HepG2 (cell line): ENCODE measurements around the gene DGCR8. TPM values are rescaled to one million over a fixed set of nuclear protein-coding genes. Genes with fewer than 3 reads are reported as not detected.

Source experiments
- EP300 ChIP-seq, 3 experiments: sonication (generic) in 1 of 3; formaldehyde crosslinking in 1 of 3; IDR thresholded peaks; 2 replicates each; pipeline versions ENCODE4 v1.5.1 to v1.6.1; 2011 to 2020; ENCODE audit warnings: low read depth in 2 of 3, low read length in 2 of 3, borderline replicate concordance in 1 of 3, improper control_type of control experiment in 1 of 3, mild to moderate bottlenecking in 1 of 3, missing genetic modification reagents in 1 of 3, moderate library complexity in 1 of 3
- FLYWCH1 ChIP-seq: sonication (generic); formaldehyde crosslinking; IDR thresholded peaks from 2 replicates; pipeline ENCODE4 v1.8.1; 2023; ENCODE audit warnings: mild to moderate bottlenecking, missing genetic modification reagents
- FOSL2 ChIP-seq: sonication (generic); formaldehyde crosslinking; IDR thresholded peaks from 2 replicates; pipeline ENCODE4 v1.4.0; 2020; ENCODE audit warnings: missing genetic modification reagents
- FOXC1 ChIP-seq: sonication (generic); formaldehyde crosslinking; IDR thresholded peaks from 2 replicates; pipeline ENCODE4 v1.8.0; 2022; ENCODE audit warnings: mild to moderate bottlenecking, missing genetic modification reagents, borderline replicate concordance
- KAT2B ChIP-seq: fragments of 150-350 bp; IDR thresholded peaks from 2 replicates; pipeline ENCODE4 v1.6.1; 2014; ENCODE audit warnings: low read depth, low read length, borderline replicate concordance
- PHF8 ChIP-seq: sonication (generic); formaldehyde crosslinking; IDR thresholded peaks from 2 replicates; pipeline ENCODE4 v1.5.0; 2020; ENCODE audit warnings: missing genetic modification reagents
- SALL2 ChIP-seq: sonication (generic); formaldehyde crosslinking; IDR thresholded peaks from 2 replicates; pipeline ENCODE4 v1.8.1; 2023; ENCODE audit warnings: mild to moderate bottlenecking, missing genetic modification reagents, inconsistent platforms
- SOX5 ChIP-seq: IDR thresholded peaks from 2 replicates; pipeline ENCODE4 v1.6.1; 2016; ENCODE audit warnings: borderline replicate concordance
- SSRP1 ChIP-seq: IDR thresholded peaks from 2 replicates; pipeline ENCODE4 v1.6.1; 2016; ENCODE audit warnings: control low read depth
- ZFY ChIP-seq: sonication (generic); formaldehyde crosslinking; IDR thresholded peaks from 2 replicates; pipeline ENCODE4 v1.4.0; 2020; ENCODE audit warnings: missing genetic modification reagents
- ZNF296 ChIP-seq: sonication (generic); formaldehyde crosslinking; conservative IDR thresholded peaks from 2 replicates; pipeline ENCODE4 v1.5.0; 2020; ENCODE audit warnings: mild to moderate bottlenecking, missing genetic modification reagents
- ZNF383 ChIP-seq: sonication (generic); formaldehyde crosslinking; IDR thresholded peaks from 2 replicates; pipeline ENCODE4 v1.4.0; 2020; ENCODE audit warnings: missing genetic modification reagents, mild to moderate bottlenecking, borderline replicate concordance
- ZNF737 ChIP-seq: sonication (generic); formaldehyde crosslinking; IDR thresholded peaks from 2 replicates; pipeline ENCODE4 v1.5.0; 2020; ENCODE audit warnings: missing genetic modification reagents, mild to moderate bottlenecking, borderline replicate concordance
- ZNF749 ChIP-seq: sonication (generic); formaldehyde crosslinking; IDR thresholded peaks from 2 replicates; pipeline ENCODE4 v1.8.0; 2022; ENCODE audit warnings: mild to moderate bottlenecking, missing genetic modification reagents, moderate library complexity, borderline replicate concordance
- ZSCAN9 ChIP-seq: IDR thresholded peaks from 2 replicates; pipeline ENCODE4 v1.6.1; 2016; ENCODE audit warnings: borderline replicate concordance
- ZZZ3 ChIP-seq: sonication (generic); formaldehyde crosslinking; IDR thresholded peaks from 2 replicates; pipeline ENCODE4 v1.4.0; 2020; ENCODE audit warnings: missing genetic modification reagents, mild to moderate bottlenecking, borderline replicate concordance
- polyA plus RNA-seq, 8 experiments: library from polyadenylated mRNA; depleted of rRNA in 3 of 8; stranded (reverse) in 7 of 8; unstranded in 1 of 8; fragments of >200 nt; fragmentation: Illumina TruSeq in 4 of 8; extraction: Trizol in 4 of 8; gene quantifications; 2 replicates each; pipeline versions ENCODE4 v1.2.1 to v1.2.3, GENCODE V29; 2011 to 2016; ENCODE audit warnings: low read depth in 4 of 8, missing spikeins in 1 of 8, mixed read lengths in 1 of 8; ENCODE audit not compliant: insufficient read depth in 1 of 8
- total RNA-seq, 5 experiments: library from RNA; depleted of rRNA; stranded (reverse); fragments of >200 nt; fragmentation: Illumina TruSeq; extraction: Trizol; gene quantifications; 2 replicates each; pipeline ENCODE4 v1.2.3, GENCODE V29; 2016; ENCODE audit warnings: low read depth in 1 of 5
- TF ChIP-seq, protein P1 (sequence below): sonication (generic); formaldehyde crosslinking; IDR thresholded peaks from 2 replicates; pipeline ENCODE4 v1.4.0; 2020; ENCODE audit warnings: missing genetic modification reagents
- TF ChIP-seq, protein P2 (sequence below): sonication (generic); formaldehyde crosslinking; conservative IDR thresholded peaks from 2 replicates; pipeline ENCODE4 v1.4.0; 2020; ENCODE audit warnings: missing genetic modification reagents
- TF ChIP-seq, protein P3 (sequence below): conservative IDR thresholded peaks from 2 replicates; pipeline ENCODE4 v1.6.1; 2018; ENCODE audit warnings: missing genetic modification reagents
- TF ChIP-seq, protein P4 (sequence below): sonication (generic); formaldehyde crosslinking; IDR thresholded peaks from 2 replicates; pipeline ENCODE4 v1.5.0; 2020; ENCODE audit warnings: missing genetic modification reagents

The DGCR8 gene
- total and polyA plus RNA-seq, 2 of the 13 experiments (the other 11 are each of a cell fraction or from before 2014, with no cell fraction given) = 10.2 to 23.2 TPM

DNA sequence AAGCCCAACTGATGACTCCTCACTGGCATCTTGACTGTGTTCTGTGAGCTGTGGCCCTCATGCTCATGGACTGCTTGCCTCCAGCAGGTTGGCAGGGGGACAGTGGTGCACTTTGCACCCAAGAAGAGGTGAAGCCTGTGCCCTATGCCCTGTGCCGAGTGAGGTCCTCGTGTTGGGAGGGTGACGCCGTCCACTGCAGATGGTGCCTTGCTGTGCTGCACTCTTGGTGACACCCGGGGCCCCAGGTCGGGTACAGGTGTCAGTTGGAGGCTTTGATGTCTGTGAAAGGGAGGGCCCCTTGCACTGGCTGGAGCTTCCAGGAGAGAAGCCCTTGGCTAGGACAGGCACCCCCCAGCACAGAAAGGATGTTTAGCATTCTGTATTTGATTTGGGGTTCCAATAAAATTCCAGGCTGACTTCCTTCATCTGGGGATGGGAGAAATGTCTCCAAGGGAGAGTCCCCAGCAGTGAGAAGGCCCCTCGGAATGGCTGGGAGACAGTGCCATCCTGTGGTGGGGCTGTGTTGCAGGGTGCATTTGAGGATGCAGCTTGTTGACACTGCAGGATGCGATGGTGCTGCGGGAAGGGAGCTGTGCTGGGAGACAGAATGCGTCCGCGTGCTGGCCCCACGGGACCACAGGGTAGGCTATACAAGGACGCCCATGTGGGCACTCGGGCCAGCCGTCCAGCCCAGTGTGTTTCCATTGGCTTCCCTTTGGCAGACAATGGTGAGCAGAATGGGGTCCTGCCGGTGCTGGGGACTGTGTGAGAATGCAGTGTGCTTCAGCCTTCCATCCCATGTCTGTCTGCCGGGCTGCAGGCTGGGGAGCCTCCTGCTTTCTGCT is 49.1 kb downstream of the DGCR8 start (continued):
- TF ChIP-seq, protein P1, sequence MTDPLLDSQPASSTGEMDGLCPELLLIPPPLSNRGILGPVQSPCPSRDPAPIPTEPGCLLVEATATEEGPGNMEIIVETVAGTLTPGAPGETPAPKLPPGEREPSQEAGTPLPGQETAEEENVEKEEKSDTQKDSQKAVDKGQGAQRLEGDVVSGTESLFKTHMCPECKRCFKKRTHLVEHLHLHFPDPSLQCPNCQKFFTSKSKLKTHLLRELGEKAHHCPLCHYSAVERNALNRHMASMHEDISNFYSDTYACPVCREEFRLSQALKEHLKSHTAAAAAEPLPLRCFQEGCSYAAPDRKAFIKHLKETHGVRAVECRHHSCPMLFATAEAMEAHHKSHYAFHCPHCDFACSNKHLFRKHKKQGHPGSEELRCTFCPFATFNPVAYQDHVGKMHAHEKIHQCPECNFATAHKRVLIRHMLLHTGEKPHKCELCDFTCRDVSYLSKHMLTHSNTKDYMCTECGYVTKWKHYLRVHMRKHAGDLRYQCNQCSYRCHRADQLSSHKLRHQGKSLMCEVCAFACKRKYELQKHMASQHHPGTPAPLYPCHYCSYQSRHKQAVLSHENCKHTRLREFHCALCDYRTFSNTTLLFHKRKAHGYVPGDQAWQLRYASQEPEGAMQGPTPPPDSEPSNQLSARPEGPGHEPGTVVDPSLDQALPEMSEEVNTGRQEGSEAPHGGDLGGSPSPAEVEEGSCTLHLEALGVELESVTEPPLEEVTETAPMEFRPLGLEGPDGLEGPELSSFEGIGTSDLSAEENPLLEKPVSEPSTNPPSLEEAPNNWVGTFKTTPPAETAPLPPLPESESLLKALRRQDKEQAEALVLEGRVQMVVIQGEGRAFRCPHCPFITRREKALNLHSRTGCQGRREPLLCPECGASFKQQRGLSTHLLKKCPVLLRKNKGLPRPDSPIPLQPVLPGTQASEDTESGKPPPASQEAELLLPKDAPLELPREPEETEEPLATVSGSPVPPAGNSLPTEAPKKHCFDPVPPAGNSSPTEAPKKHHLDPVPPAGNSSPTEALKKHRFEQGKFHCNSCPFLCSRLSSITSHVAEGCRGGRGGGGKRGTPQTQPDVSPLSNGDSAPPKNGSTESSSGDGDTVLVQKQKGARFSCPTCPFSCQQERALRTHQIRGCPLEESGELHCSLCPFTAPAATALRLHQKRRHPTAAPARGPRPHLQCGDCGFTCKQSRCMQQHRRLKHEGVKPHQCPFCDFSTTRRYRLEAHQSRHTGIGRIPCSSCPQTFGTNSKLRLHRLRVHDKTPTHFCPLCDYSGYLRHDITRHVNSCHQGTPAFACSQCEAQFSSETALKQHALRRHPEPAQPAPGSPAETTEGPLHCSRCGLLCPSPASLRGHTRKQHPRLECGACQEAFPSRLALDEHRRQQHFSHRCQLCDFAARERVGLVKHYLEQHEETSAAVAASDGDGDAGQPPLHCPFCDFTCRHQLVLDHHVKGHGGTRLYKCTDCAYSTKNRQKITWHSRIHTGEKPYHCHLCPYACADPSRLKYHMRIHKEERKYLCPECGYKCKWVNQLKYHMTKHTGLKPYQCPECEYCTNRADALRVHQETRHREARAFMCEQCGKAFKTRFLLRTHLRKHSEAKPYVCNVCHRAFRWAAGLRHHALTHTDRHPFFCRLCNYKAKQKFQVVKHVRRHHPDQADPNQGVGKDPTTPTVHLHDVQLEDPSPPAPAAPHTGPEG (CRISPR knock-in tag) = no peak
- TF ChIP-seq, protein P2, sequence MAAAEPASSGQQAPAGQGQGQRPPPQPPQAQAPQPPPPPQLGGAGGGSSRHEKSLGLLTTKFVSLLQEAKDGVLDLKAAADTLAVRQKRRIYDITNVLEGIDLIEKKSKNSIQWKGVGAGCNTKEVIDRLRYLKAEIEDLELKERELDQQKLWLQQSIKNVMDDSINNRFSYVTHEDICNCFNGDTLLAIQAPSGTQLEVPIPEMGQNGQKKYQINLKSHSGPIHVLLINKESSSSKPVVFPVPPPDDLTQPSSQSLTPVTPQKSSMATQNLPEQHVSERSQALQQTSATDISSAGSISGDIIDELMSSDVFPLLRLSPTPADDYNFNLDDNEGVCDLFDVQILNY (CRISPR knock-in tag) = no peak
- no peak for TF ChIP-seq KAT2B
- 0 out of 2 replicates have a peak, but pooled peaks have one; percentile 20 for TF ChIP-seq PHF8 (CRISPR knock-in tag)
- TF ChIP-seq ZSCAN9 (CRISPR knock-in tag) = no peak
- TF ChIP-seq, protein P3, sequence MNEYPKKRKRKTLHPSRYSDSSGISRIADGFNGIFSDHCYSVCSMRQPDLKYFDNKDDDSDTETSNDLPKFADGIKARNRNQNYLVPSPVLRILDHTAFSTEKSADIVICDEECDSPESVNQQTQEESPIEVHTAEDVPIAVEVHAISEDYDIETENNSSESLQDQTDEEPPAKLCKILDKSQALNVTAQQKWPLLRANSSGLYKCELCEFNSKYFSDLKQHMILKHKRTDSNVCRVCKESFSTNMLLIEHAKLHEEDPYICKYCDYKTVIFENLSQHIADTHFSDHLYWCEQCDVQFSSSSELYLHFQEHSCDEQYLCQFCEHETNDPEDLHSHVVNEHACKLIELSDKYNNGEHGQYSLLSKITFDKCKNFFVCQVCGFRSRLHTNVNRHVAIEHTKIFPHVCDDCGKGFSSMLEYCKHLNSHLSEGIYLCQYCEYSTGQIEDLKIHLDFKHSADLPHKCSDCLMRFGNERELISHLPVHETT (CRISPR knock-in tag) = no peak
- TF ChIP-seq ZNF296 (CRISPR knock-in tag) = no peak
- TF ChIP-seq FOSL2 = no peak
- TF ChIP-seq ZFY (CRISPR knock-in tag) = peak; percentile 36; the same call in 1 of the 2 replicates
- TF ChIP-seq ZNF749 = no peak
- no peak for TF ChIP-seq ZZZ3 (CRISPR knock-in tag)
- no peak for TF ChIP-seq ZNF737 (CRISPR knock-in tag)
- peak; percentile 27; the same call in 1 of the 2 replicates for TF ChIP-seq SOX5 (CRISPR knock-in tag)
- TF ChIP-seq FOXC1 = peak; percentile 50; the same call in 1 of the 2 replicates
- TF ChIP-seq ZNF383 (CRISPR knock-in tag) = no peak
- no peak for TF ChIP-seq FLYWCH1 (CRISPR knock-in tag)
- peak in 1 of 2 experiments; percentile 72; a peak in 3 of 4 replicates for TF ChIP-seq EP300 (IDR thresholded peaks at IDR 0.05; ENCODE audit: low read depth in 2 of 2, low read length in 2 of 2)
- no peak for TF ChIP-seq EP300 (CRISPR knock-in tag; IDR thresholded peaks at IDR 0.05; ENCODE audit: borderline replicate concordance)
- TF ChIP-seq, protein P4, sequence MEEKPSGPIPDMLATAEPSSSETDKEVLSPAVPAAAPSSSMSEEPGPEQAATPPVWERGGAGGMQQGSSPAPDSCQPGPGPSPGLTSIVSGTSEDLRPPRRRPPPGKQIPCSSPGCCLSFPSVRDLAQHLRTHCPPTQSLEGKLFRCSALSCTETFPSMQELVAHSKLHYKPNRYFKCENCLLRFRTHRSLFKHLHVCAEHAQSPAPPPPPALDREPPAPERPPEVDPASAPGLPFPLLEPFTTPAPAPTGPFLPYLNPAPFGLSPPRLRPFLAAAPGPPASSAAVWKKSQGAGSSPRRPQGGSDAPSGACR (CRISPR knock-in tag) = no peak
- 0 out of 2 replicates have a peak, but pooled peaks have one; percentile 42 for TF ChIP-seq SSRP1 (CRISPR knock-in tag)
- TF ChIP-seq SALL2 = 0 out of 2 replicates have a peak, but pooled peaks have one; percentile 14
